Amygdala (tissue), 56 donors: ENCODE results near the gene HM13.
"Not testable (repeated sequence)": the region's sequence is repeated elsewhere in the genome, so short reads cannot be mapped to it uniquely, and the experiment has no call there.

Experiments used
- DNase-seq, 56 donors: peaks; one replicate each; lab custom pipeline; 2025; lab: John Stamatoyannopoulos, UW

HM13 gene

GRCh38 chr20:31580706-31581105 is 66.5 kb downstream of the HM13 start:
- no peak for DNase-seq

GRCh38 chr20:31581391-31581790 is 67.1 kb downstream of the HM13 start:
- DNase-seq, result no peak

- peak in 14 of 56 donors; percentile 5 to 53 (median 26) for DNase-seq
These were observed 73.5 kb downstream of the HM13 start for GRCh38 chr20:31587545-31588389.

GRCh38 chr20:31590717-31591225 is 76.5 kb downstream of the HM13 start:
- DNase-seq, result no peak

- no peak for DNase-seq
These were observed 79.2 kb downstream of the HM13 start for GRCh38 chr20:31593221-31594001.

- DNase-seq, result no peak
These were observed 79.8 kb downstream of the HM13 start for GRCh38 chr20:31594002-31594557.

GRCh38 chr20:31594558-31595379 is 80.5 kb downstream of the HM13 start:
- DNase-seq, result no peak

- no peak for DNase-seq
These were observed 81.1 kb downstream of the HM13 start for GRCh38 chr20:31595380-31595653.

- peak in 10 of 56 donors; percentile 5 to 39 (median 15) for DNase-seq
These were observed 81.6 kb downstream of the HM13 start for GRCh38 chr20:31595654-31596411.

- not testable (repeated sequence) for DNase-seq
These were observed 82.1 kb downstream of the HM13 start for GRCh38 chr20:31596412-31596715.

GRCh38 chr20:31596831-31597480 is 82.7 kb downstream of the HM13 start:
- no peak for DNase-seq

GRCh38 chr20:31597481-31597855 is 83.2 kb downstream of the HM13 start:
- DNase-seq, result no peak

GRCh38 chr20:31602431-31602778 is 88.2 kb downstream of the HM13 start:
- DNase-seq, result no peak

GRCh38 chr20:31602779-31603441 is 88.7 kb downstream of the HM13 start:
- DNase-seq, result no peak

- DNase-seq, result peak in 54 of 56 donors; percentile 29 to 98 (median 88)
These were observed 89.8 kb downstream of the HM13 start for GRCh38 chr20:31603822-31604566.

- peak in 2 of 56 donors; percentile 37 to 58 for DNase-seq
These were observed 90.4 kb downstream of the HM13 start for GRCh38 chr20:31604567-31605030.

- peak; percentile 18 to 96 (median 86) for DNase-seq
These were observed 91.0 kb downstream of the HM13 start, which contains the start of gene ID1 for GRCh38 chr20:31605031-31605901. TSS of gene ID1 (plus strand) at chr20:31605289. CDS start at chr20:31605388, 99 bp downstream.
